Astrocyte of the hippocampus (primary cell): Measurements from ENCODE around the gene CSNK2A2.

ENCODE experiments used
- DNase-seq: peaks from one replicate; pipeline ENCODE4 v3.0.0; 2011; ENCODE audit warnings: low read depth, low spot score

CSNK2A2 gene

DNA sequence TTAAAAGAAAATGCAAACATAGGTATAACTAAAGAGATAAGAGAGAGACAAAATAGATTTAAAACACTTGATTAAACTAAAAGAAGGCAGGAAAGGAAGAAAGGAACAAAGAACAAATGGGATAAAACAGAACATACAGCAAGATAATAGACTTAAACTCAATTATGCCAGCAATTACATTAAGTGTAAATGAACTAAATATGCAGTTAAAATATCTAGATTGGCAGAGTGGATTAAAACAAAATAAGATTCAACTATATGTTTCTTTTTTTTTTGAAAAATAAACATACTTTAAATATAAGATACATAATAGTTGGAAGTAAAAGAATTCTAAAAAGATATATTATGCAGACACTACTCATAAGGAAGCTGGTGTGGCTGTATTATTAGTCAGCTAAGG lies 59.1 kb downstream of the CSNK2A2 start:
- no peak for DNase-seq

DNA sequence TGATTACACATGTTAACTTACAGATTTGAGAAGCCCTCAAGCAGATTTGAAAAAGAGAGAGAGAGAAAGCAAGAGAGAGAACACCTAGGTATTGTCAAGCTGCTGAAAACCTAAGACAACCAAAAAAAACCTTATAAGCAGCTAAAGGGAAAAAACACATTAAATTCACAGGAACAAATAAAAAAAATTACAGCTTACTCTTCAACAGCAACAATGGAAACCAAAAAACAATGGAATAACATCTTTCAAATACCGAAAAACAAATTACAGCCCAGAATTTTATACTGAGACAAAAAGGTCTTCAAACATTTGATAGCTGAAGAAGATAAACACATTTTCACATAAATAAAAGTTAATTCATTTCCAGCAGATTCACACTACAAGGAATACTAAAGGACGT lies 60.3 kb downstream of the CSNK2A2 start:
- no peak for DNase-seq

GRCh38 chr16:58129097-58129936 lies 68.6 kb downstream of the CSNK2A2 start, which contains the start of gene CFAP20:
Gene CFAP20 (minus strand): TSS chr16:58129381. CDS start chr16:58129115, 266 bp downstream.
- DNase-seq, result peak; percentile 100

- DNase-seq, result no peak
Observed at GRCh38 chr16:58128711-58129096, 69.2 kb downstream of the CSNK2A2 start.

DNA sequence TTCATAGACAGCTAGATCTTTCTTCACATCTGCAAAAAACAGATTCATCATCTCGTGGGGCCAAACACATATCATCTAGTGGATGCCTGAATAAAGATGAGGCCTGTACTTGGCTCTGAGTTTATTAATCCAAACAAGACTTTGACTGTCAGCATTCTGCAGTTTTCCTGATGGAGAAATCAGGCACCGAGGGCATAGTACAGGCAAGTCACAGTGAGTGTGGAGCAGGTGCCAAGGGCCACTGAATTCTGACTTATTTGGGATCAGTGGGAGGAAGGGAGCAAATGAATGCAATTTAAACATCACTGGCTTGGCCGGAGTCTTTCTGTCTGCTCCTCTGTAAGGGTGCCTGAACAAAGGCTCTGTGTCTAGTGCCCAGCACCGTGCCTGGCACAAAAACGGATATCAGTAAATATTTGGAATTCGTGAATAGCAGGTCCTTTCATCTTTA lies 69.7 kb downstream of the CSNK2A2 start:
- DNase-seq, result no peak

DNA sequence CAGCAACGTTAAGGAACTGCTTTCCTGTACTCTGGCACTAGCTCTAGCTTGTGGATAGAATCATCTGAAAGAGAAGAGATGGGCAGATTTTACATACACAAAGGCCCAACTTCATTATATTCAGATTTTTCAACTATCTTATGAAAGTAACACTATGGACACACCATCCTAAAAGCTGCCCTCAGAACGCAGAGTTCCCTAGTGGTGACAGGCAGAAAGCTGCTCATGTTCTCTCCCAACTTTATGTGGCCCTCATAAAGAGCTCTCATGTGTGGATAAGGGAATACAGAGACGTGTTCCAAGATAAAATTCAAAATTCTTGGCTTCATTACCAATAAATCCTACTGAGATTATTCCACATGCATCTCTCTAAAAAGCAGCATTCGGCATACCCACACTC lies 70.3 kb downstream of the CSNK2A2 start:
- no peak for DNase-seq

DNA sequence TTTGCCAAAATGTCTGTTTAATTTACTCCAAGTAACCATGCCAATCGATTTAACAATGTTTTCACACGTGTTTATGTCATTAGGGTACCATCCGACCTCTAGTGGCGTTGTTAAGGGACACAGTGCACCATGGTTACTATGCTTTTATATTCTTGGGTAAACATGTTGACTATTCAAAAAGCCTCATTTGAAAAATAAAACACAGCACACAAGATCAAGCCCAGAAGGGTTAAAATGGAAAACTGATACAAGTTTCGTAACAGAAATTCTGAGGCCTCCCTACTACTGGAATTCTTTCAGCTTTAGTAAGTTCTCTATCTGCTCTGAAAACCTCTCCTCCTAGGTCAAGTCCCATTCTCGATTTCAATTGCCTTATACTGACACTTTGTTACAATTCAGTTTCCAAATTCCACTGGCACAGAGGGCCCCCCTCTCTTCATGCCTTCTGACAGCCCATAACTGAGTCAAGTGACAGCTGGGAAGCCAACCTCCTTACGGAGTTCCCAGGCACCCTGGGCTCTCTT lies 70.8 kb downstream of the CSNK2A2 start:
- DNase-seq, result peak; percentile 59

GRCh38 chr16:58126451-58126961 lies 71.4 kb downstream of the CSNK2A2 start:
- DNase-seq, result no peak

DNA sequence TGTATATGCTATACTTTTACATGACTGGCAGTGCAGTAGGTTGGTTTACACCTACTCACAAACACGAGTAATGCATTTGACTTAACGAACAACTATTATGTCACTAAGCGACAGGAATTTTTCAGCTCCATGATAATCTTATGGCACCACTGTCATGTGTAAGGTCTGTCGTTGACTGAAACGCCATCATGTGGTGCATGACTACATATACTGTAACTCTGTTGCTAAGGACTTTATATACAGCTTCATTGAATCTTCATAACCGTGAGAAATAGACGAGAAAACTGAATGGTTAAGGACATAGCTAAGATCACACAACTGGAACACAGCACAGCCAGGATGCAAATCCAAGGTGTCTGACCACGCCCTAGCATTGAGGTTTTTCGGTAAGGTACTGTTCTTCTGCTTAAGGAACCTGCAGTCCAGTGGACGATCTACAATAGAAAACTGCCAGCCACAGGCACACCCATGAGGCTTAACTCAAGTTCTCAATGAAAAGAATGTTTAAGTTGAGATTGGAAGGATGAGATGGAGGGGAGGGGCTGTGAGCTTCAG lies 72.0 kb downstream of the CSNK2A2 start:
- no peak for DNase-seq

DNA sequence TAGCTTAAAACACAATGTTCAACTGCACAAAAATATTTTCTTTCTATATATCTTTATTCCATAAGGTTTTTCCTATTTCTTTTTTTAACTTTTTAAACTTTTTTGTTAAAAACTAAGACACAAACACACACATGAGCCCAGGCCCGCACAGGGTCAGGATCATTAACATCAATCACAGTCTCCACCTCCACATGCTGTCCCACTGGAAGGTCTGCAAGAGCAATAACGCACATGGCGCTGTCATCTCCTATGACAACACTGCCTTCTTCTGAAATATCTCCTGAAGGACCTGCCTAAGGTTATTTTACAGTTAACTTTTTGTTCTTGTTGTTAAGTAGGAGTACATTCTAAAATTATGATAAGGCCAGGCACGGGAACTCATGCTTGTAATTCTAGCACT lies 72.9 kb downstream of the CSNK2A2 start:
- DNase-seq, result no peak

- no peak for DNase-seq
Observed at GRCh38 chr16:58124601-58124915, 73.3 kb downstream of the CSNK2A2 start.

DNA sequence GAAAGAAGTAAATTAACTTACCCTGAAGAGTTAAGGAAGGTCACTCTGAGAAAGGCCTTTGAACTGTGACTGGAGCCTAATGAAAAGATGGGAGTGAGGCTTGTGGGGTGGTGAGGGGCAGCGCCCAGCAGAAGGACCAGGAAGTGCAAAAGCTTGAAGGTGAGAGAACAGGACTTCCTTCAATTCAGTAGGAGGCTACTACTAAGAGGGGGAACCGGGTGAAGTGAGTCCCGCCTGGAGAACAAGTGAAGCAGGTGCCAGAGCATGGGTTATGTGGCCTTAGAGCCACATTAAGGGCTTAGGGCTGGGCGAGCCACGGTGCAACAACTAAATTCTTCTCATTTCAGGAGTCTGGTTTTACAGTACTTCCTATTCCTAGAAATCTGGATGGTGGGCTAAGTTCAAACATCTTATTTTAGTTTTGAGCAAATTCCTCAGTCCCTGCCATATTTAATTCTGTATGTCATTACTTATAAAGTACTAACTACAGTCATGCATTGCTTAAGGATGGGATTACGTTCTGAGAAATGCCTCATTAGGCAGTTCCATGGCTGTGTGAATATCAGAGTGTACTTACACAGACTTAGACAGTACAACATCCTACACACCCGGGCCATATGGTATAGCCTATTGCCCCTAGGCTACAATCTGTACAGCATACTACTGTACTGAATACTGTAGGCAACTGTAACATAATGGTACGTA lies 73.9 kb downstream of the CSNK2A2 start:
- no peak for DNase-seq

DNA sequence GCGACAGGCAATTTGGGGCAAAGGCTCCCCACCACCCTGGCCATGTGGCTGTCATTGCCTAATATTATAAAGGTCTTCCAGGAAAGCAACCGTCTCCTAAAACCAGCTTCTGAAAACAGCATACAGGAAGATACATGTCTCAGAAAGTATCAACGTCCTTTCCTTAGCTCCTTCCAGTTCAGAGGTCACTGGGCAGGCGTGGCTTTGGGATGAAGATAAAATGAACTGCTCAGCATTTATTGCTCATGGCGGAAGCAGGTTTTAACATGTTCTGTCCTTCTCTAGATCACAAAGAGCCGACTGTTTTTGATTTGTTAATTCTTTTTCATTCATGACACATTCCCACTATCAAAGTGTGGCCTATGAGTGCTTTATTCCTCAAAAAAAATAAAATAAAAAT lies 76.8 kb downstream of the CSNK2A2 start:
- DNase-seq, result no peak

- no peak for DNase-seq
Observed at GRCh38 chr16:58120234-58120633, 77.7 kb downstream of the CSNK2A2 start.

DNA sequence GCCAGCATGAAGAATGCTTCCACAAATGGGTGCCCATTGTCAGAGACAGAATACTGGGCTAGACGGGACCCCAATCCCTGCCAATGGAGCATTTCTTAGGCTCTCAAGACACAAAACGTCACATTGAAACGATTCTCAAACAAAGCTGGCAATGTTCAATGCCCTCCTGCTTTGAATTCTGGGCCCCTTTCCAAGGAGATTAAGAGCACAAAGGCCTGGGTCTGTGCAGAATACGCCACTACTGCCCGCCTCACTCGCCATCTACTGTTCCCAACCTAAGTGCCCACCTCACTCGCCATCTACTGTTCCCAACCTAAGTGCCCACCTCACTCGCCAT lies 78.4 kb downstream of the CSNK2A2 start:
- peak; percentile 80 for DNase-seq

DNA sequence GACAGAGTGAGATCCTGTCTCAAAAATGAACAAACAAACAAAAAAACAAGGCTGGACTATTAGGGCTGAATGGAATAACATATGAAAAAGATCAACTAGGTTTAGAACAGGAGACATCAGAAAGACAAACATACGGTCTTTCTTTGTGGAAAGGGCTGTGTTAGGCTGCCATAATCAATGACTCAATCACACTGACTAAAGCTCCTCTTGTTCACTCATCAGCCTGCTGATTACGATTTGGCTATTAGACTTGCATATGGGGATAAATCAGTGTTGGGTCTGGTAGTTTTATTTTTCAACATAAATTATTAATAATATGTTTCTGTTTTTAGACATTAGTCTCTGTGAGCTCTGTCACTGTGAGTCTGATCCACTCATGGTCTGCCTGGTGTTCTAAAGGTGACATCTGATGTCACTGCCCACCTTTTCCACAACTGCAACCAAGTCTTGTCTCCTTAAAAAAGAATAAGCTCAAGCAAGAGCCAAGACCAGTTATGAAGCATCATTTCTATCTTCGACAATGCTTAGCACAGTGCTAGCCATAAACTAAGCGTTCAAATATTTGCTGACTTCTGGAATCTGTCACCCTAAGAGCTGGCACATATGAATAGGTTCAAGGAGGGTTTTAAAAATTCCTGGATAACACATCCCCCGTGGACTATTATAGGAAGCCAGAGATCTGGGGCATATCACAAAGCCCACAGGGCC lies 79.0 kb downstream of the CSNK2A2 start:
- no peak for DNase-seq

- no peak for DNase-seq
Observed at GRCh38 chr16:58116529-58116928, 81.4 kb downstream of the CSNK2A2 start.

- no peak for DNase-seq
Observed at GRCh38 chr16:58116081-58116480, 81.8 kb downstream of the CSNK2A2 start.

DNA sequence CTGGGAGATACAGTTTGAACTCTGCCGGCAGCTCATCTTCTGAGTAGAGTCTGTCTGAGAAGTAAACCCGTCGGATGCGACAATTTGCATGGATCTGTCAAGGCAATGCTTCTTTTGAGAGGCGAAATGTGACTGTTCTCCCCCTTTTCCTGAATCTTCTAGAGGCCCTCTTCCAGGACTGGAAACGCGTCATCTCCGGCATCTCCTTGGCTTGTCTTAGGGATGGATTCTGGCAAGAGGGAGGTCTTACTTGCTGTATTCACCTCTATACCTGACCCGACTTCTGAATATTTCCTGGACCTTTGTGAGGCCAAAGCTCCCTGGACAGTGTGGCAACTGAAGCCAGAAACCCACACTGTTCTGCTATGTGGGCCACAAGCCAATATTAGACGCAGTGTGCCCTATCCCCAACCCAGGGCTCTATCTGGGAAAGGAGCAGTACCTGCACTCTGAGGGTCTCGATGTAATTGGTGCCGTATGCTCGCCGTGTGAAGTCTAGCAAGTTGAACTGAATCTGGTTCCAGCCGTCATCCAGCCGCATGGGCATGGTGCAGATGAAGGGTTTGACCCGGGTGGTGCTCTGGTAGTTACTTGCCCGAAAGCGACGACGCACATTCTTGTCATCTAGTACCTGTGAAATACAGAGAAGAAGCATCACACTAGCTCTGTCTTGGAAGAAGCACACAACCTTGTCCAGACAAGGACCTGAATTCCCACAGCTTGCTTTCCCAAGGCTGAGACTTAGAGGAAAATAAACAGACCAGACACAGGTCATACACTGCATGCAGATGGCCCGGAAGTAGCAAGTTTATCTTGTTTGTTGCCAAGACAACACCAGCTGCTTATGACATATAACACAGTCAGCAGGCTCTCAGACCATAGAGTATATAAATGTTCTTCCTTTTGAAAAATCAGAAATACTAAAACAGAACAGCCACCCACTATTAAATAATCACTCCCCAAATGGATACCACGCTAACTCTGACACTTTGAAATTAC lies 82.8 kb downstream of the CSNK2A2 start:
- no peak for DNase-seq

- DNase-seq, result no peak
Observed at GRCh38 chr16:58111302-58111627, 86.6 kb downstream of the CSNK2A2 start.
